IPS-11a (cell line): ENCODE measurements around the gene SLC12A8.

Experiments used
- H3K4me3 ChIP-seq: one replicate; pipeline ENCODE4 v1.5.1; 2013; ENCODE audit warnings: low read depth, low read length, control low read depth

The SLC12A8 gene

GRCh38 chr3:125186800-125187598 is 25.5 kb downstream of the SLC12A8 start:
- no peak overlapping the region for H3K4me3 ChIP-seq

- no peak overlapping the region for H3K4me3 ChIP-seq
Observed at GRCh38 chr3:125186261-125186787, 26.2 kb downstream of the SLC12A8 start.

GRCh38 chr3:125185805-125186204 is 26.7 kb downstream of the SLC12A8 start:
- no peak overlapping the region for H3K4me3 ChIP-seq

- no peak overlapping the region for H3K4me3 ChIP-seq
Observed at GRCh38 chr3:125179884-125180240, 32.7 kb downstream of the SLC12A8 start.

- no peak overlapping the region for H3K4me3 ChIP-seq
Observed at GRCh38 chr3:125179143-125179883, 33.2 kb downstream of the SLC12A8 start.

GRCh38 chr3:125177746-125178145 is 34.8 kb downstream of the SLC12A8 start:
- no peak overlapping the region for H3K4me3 ChIP-seq

GRCh38 chr3:125175295-125176078 is 37.1 kb downstream of the SLC12A8 start:
- no peak overlapping the region for H3K4me3 ChIP-seq

GRCh38 chr3:125172346-125172745 is 40.2 kb downstream of the SLC12A8 start:
- H3K4me3 ChIP-seq, result no peak overlapping the region

GRCh38 chr3:125168711-125169393 is 43.7 kb downstream of the SLC12A8 start:
- no peak overlapping the region for H3K4me3 ChIP-seq

GRCh38 chr3:125166599-125167136 is 45.9 kb downstream of the SLC12A8 start:
- no peak overlapping the region for H3K4me3 ChIP-seq

GRCh38 chr3:125165948-125166553 is 46.5 kb downstream of the SLC12A8 start:
- H3K4me3 ChIP-seq, result no peak overlapping the region

GRCh38 chr3:125165189-125165947 is 47.2 kb downstream of the SLC12A8 start:
- H3K4me3 ChIP-seq, result no peak overlapping the region

- H3K4me3 ChIP-seq, result no peak overlapping the region
Observed at GRCh38 chr3:125163739-125164601, 48.6 kb downstream of the SLC12A8 start.

- no peak overlapping the region for H3K4me3 ChIP-seq
Observed at GRCh38 chr3:125161607-125162219, 50.8 kb downstream of the SLC12A8 start.

- no peak overlapping the region for H3K4me3 ChIP-seq
Observed at GRCh38 chr3:125160606-125161371, 51.8 kb downstream of the SLC12A8 start.

- H3K4me3 ChIP-seq, result no peak overlapping the region
Observed at GRCh38 chr3:125157183-125157582, 55.4 kb downstream of the SLC12A8 start.

- H3K4me3 ChIP-seq, result no peak overlapping the region
Observed at GRCh38 chr3:125156456-125156855, 56.1 kb downstream of the SLC12A8 start.
